Suprapubic skin (tissue), 4 donors: ENCODE data around the gene BARHL1. TPM values are rescaled to one million over a fixed set of nuclear protein-coding genes. Genes with fewer than 3 reads are reported as not detected.

ENCODE experiments used
- DNase-seq, 2 donors: peaks; one replicate each; pipeline ENCODE4 v3.0.0-alpha.2; 2019; ENCODE audit warnings: low spot score in 2 of 2
- H3K27ac ChIP-seq: fragments of 200-600 bp; sonication (generic); one replicate; pipeline ENCODE4 v1.5.1; 2019
- H3K27me3 ChIP-seq: fragments of 200-600 bp; sonication (generic); one replicate; pipeline ENCODE4 v1.5.1; 2019
- H3K36me3 ChIP-seq: fragments of 200-600 bp; sonication (generic); one replicate; pipeline ENCODE4 v1.5.1; 2019
- H3K4me1 ChIP-seq: fragments of 200-600 bp; sonication (generic); one replicate; pipeline ENCODE4 v1.5.1; 2019
- H3K4me3 ChIP-seq: fragments of 200-600 bp; sonication (generic); one replicate; pipeline ENCODE4 v1.5.1; 2019; ENCODE audit warnings: mild to moderate bottlenecking
- H3K9me3 ChIP-seq: fragments of 200-600 bp; sonication (generic); one replicate; pipeline ENCODE4 v1.5.1; 2019
- CTCF ChIP-seq, 2 donors: fragments of 200-600 bp in 1 of 2; fragments of 450-650 bp in 1 of 2; sonication (generic) in 1 of 2; IDR thresholded peaks; one replicate each; pipeline ENCODE4 v1.5.1; 2016 to 2019; ENCODE audit warnings: antibody characterized with exemption in 2 of 2, mild to moderate bottlenecking in 1 of 2, moderate library complexity in 1 of 2
- EP300 ChIP-seq: sonication (generic); formaldehyde crosslinking; IDR thresholded peaks from one replicate; pipeline ENCODE4 v1.6.1; 2017; ENCODE audit warnings: antibody characterized with exemption
- POLR2A ChIP-seq, 2 donors: fragments of 450-650 bp; IDR thresholded peaks; one replicate each; pipeline ENCODE4 v1.6.1; 2017; ENCODE audit warnings: antibody characterized with exemption in 2 of 2, mild to moderate bottlenecking in 2 of 2, moderate library complexity in 2 of 2
- POLR2AphosphoS5 ChIP-seq, 3 donors: sonication (generic); formaldehyde crosslinking; IDR thresholded peaks; one replicate each; pipeline ENCODE4 v1.6.1; 2017; ENCODE audit warnings: antibody characterized with exemption in 3 of 3
- WGBS: methylation state at CpG from one replicate; pipeline ENCODE4 v1.1.5; 2018; 5-methylcytosine and 5-hydroxymethylcytosine counted together
- total RNA-seq, 4 donors: library from RNA; depleted of rRNA; stranded (reverse); fragments of >200 nt; gene quantifications; one replicate each; pipeline ENCODE4 v1.1.0, GENCODE V29; 2016

Gene BARHL1
- total RNA-seq, 4 donors from 2014 or later = not detected

DNA sequence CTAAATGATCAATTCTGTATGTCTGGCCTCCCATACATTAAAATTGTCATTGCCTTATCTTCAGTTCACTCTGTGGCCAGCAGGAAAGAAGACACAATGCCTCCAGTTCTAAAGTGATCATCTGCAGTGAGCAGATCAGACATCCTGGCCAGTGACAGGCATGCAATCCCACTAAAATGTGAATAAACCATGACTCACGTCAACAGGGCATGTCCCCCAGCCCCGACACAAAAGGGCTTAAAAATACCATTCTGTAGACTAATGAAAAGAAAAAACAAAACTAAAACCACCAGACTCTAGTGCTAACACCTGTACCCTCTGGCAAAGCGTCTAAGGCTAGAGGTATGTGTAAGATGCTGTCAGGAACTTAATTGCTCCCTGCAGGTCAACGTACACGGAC, 48.9 kb downstream of the BARHL1 start:
- Histone ChIP-seq H3K4me3 (no peak overlapping the region), H3K27ac (no peak overlapping the region), H3K27me3 (no peaks in the 10 kb centered on the region), H3K36me3 (peaks cover 63% of the 10 kb centered on the region), H3K4me1 (no peaks in the 10 kb centered on the region), H3K9me3 (no peaks in the 10 kb centered on the region)
- TF ChIP-seq EP300 (no peak), POLR2A (IDR thresholded peaks at IDR 0.05) (no peak), POLR2AphosphoS5 (IDR thresholded peaks at IDR 0.05) (no peak), CTCF (IDR thresholded peaks at IDR 0.05) (no peak)
- DNase-seq = no peak
- 88% methylated on average over 5 of the region's 5 CpGs for WGBS

GRCh38 chr9:132631685-132632084, 49.3 kb downstream of the BARHL1 start:
- Histone ChIP-seq H3K4me3 (no peak overlapping the region), H3K27ac (no peak overlapping the region), H3K27me3 (no peaks in the 10 kb centered on the region), H3K9me3 (no peaks in the 10 kb centered on the region), H3K36me3 (peaks cover 64% of the 10 kb centered on the region), H3K4me1 (no peaks in the 10 kb centered on the region)
- WGBS = 86% methylated on average over 7 of the region's 7 CpGs
- no peak for TF ChIP-seq POLR2AphosphoS5 (IDR thresholded peaks at IDR 0.05)
- no peak for DNase-seq

GRCh38 chr9:132632413-132633129, 50.2 kb downstream of the BARHL1 start:
- Histone ChIP-seq H3K36me3 (peaks cover 65% of the 10 kb centered on the region), H3K9me3 (no peaks in the 10 kb centered on the region), H3K27me3 (no peaks in the 10 kb centered on the region), H3K27ac (no peak overlapping the region), H3K4me3 (no peak overlapping the region), H3K4me1 (no peaks in the 10 kb centered on the region)
- TF ChIP-seq CTCF (IDR thresholded peaks at IDR 0.05) (no peak), EP300 (no peak), POLR2AphosphoS5 (IDR thresholded peaks at IDR 0.05) (no peak), POLR2A (IDR thresholded peaks at IDR 0.05) (no peak)
- WGBS = 89% methylated on average over 7 of the region's 7 CpGs
- no peak for DNase-seq

GRCh38 chr9:132634327-132634726, 51.9 kb downstream of the BARHL1 start:
- H3K36me3 ChIP-seq = peaks cover 60% of the 10 kb centered on the region
- H3K27ac ChIP-seq = no peak overlapping the region
- no peaks in the 10 kb centered on the region for H3K9me3 ChIP-seq
- TF ChIP-seq POLR2AphosphoS5 (IDR thresholded peaks at IDR 0.05) (no peak), POLR2A (IDR thresholded peaks at IDR 0.05) (no peak), EP300 (no peak), CTCF (IDR thresholded peaks at IDR 0.05) (no peak)
- no peaks in the 10 kb centered on the region for H3K27me3 ChIP-seq
- H3K4me1 ChIP-seq = no peaks in the 10 kb centered on the region
- DNase-seq = no peak
- no peak overlapping the region for H3K4me3 ChIP-seq
- WGBS = 94% methylated on average over 3 of the region's 3 CpGs

GRCh38 chr9:132637351-132637750, 54.9 kb downstream of the BARHL1 start:
- Histone ChIP-seq H3K9me3 (no peaks in the 10 kb centered on the region), H3K36me3 (peaks cover 60% of the 10 kb centered on the region), H3K4me3 (no peak overlapping the region), H3K27ac (no peak overlapping the region), H3K27me3 (no peaks in the 10 kb centered on the region), H3K4me1 (no peaks in the 10 kb centered on the region)
- DNase-seq = no peak
- TF ChIP-seq POLR2A (IDR thresholded peaks at IDR 0.05) = no peak
- no peak for TF ChIP-seq POLR2AphosphoS5 (IDR thresholded peaks at IDR 0.05)
- no peak for TF ChIP-seq EP300
- no peak for TF ChIP-seq CTCF (IDR thresholded peaks at IDR 0.05)
- 68% methylated on average over 12 of the region's 12 CpGs for WGBS

- Histone ChIP-seq H3K27me3 (no peaks in the 10 kb centered on the region), H3K36me3 (peaks cover 58% of the 10 kb centered on the region), H3K4me3 (no peak overlapping the region), H3K4me1 (no peaks in the 10 kb centered on the region), H3K27ac (no peak overlapping the region), H3K9me3 (no peaks in the 10 kb centered on the region)
- DNase-seq = no peak
- TF ChIP-seq POLR2A (IDR thresholded peaks at IDR 0.05) (no peak), POLR2AphosphoS5 (IDR thresholded peaks at IDR 0.05) (no peak), EP300 (no peak), CTCF (IDR thresholded peaks at IDR 0.05) (no peak)
- 92% methylated on average over 12 of the region's 12 CpGs for WGBS
These were observed 55.4 kb downstream of the BARHL1 start for GRCh38 chr9:132637801-132638200.
